ENCODE data around the gene SLC5A12.

SLC5A12 gene

DNA sequence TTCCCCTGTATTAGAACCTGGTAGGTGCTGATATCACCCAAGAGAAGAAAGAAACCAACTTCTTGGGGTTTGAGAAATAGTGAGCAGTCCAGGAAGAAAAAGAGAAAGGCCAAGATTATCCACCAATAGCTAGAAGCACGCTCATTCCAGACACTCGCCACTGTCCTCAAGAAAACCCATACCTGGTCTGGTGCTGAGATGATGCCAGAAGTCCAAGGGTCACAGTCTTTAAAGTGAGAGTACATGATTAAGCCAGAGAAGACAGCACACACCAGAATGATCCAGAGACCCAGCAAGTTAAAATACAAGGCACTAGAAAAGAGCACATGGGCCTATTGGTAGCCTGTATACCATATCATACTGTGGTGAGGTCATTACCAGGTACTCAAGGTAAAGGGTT is 23.6 kb downstream of the SLC5A12 start:
- Histone ChIP-seq H3K9ac (ENCODE audit: low read length) (no peak overlapping the region), H3K79me2 (ENCODE audit: insufficient read depth, low read length) (no peaks in the 10 kb centered on the region), H3K9me3 (ENCODE audit: insufficient read depth, low read length) (no peaks in the 10 kb centered on the region), H3K4me2 (ENCODE audit: low read depth, low read length, poor library complexity, severe bottlenecking) (no peak overlapping the region), H3F3A (ENCODE audit: insufficient read depth) (no peaks in the 10 kb centered on the region), H2AFZ (ENCODE audit: low read depth, low read length, severe bottlenecking) (no peak overlapping the region), H3K36me3 (ENCODE audit: low read length) (no peaks in the 10 kb centered on the region), H3K27ac (ENCODE audit: low read depth, low read length) (no peak overlapping the region), H3K27me3 (ENCODE audit: low read length) (no peaks in the 10 kb centered on the region), H4K20me1 (ENCODE audit: low read depth, low read length) (no peaks in the 10 kb centered on the region), H3K4me3 (ENCODE audit: insufficient read depth, low read length, poor library complexity, severe bottlenecking) (no peak overlapping the region), H3K9me2 (replicated peaks; ENCODE audit: insufficient read depth, low read length) (no peaks in the 10 kb centered on the region)
- TF ChIP-seq, protein P1, sequence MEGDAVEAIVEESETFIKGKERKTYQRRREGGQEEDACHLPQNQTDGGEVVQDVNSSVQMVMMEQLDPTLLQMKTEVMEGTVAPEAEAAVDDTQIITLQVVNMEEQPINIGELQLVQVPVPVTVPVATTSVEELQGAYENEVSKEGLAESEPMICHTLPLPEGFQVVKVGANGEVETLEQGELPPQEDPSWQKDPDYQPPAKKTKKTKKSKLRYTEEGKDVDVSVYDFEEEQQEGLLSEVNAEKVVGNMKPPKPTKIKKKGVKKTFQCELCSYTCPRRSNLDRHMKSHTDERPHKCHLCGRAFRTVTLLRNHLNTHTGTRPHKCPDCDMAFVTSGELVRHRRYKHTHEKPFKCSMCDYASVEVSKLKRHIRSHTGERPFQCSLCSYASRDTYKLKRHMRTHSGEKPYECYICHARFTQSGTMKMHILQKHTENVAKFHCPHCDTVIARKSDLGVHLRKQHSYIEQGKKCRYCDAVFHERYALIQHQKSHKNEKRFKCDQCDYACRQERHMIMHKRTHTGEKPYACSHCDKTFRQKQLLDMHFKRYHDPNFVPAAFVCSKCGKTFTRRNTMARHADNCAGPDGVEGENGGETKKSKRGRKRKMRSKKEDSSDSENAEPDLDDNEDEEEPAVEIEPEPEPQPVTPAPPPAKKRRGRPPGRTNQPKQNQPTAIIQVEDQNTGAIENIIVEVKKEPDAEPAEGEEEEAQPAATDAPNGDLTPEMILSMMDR (IDR thresholded peaks at IDR 0.05; ENCODE audit: insufficient read depth, low read length, poor library complexity, severe bottlenecking): no peak
- TF ChIP-seq EZH2phosphoT487 (conservative IDR thresholded peaks at IDR 0.05; ENCODE audit: low read length): no peak

DNA sequence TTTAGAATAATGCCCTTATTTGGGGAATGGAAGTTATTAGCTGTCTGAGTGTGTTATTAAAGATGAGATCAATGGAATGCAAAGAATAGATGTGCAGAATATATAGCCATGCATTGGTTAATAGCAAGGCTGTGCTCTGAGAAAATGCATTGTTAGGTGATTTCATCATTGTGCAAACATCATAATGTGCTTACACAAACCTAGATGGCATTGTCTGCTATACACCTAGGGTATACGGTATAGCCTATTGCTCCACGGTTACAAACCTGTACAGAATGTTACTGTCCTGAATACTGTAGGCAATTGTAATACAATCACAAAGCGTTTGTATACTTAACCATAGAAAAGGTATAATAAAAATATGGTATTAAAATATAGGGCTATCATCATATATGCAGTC is 25.5 kb downstream of the SLC5A12 start:
- no peaks in the 10 kb centered on the region for H3K79me2 ChIP-seq (ENCODE audit: insufficient read depth, low read length)
- no peak overlapping the region for H2AFZ ChIP-seq (ENCODE audit: low read depth, low read length, severe bottlenecking)
- no peaks in the 10 kb centered on the region for H3K36me3 ChIP-seq (ENCODE audit: low read length)
- no peaks in the 10 kb centered on the region for H3K9me2 ChIP-seq (replicated peaks; ENCODE audit: insufficient read depth, low read length)
- H3K4me3 ChIP-seq (ENCODE audit: insufficient read depth, low read length, poor library complexity, severe bottlenecking): no peak overlapping the region
- H4K20me1 ChIP-seq (ENCODE audit: low read depth, low read length): no peaks in the 10 kb centered on the region
- H3K9ac ChIP-seq (ENCODE audit: low read length): no peak overlapping the region
- no peaks in the 10 kb centered on the region for H3K27me3 ChIP-seq (ENCODE audit: low read length)
- H3K27ac ChIP-seq (ENCODE audit: low read depth, low read length): no peak overlapping the region
- no peak overlapping the region for H3K4me2 ChIP-seq (ENCODE audit: low read depth, low read length, poor library complexity, severe bottlenecking)
- H3F3A ChIP-seq (ENCODE audit: insufficient read depth): no peaks in the 10 kb centered on the region
- TF ChIP-seq, protein P1 (IDR thresholded peaks at IDR 0.05; ENCODE audit: insufficient read depth, low read length, poor library complexity, severe bottlenecking): no peak
- TF ChIP-seq EZH2phosphoT487 (conservative IDR thresholded peaks at IDR 0.05; ENCODE audit: low read length): no peak
- no peaks in the 10 kb centered on the region for H3K9me3 ChIP-seq (ENCODE audit: insufficient read depth, low read length)

GRCh38 chr11:26688701-26689100 is 33.2 kb downstream of the SLC5A12 start:
- Histone ChIP-seq H3F3A (ENCODE audit: insufficient read depth) (no peaks in the 10 kb centered on the region), H3K36me3 (ENCODE audit: low read length) (no peaks in the 10 kb centered on the region), H3K4me2 (ENCODE audit: low read depth, low read length, poor library complexity, severe bottlenecking) (no peak overlapping the region), H2AFZ (ENCODE audit: low read depth, low read length, severe bottlenecking) (no peak overlapping the region), H3K4me3 (ENCODE audit: insufficient read depth, low read length, poor library complexity, severe bottlenecking) (no peak overlapping the region), H3K79me2 (ENCODE audit: insufficient read depth, low read length) (no peaks in the 10 kb centered on the region), H3K9ac (ENCODE audit: low read length) (no peak overlapping the region), H3K27ac (ENCODE audit: low read depth, low read length) (no peak overlapping the region), H3K27me3 (ENCODE audit: low read length) (no peaks in the 10 kb centered on the region), H3K9me2 (replicated peaks; ENCODE audit: insufficient read depth, low read length) (no peaks in the 10 kb centered on the region), H3K9me3 (ENCODE audit: insufficient read depth, low read length) (no peaks in the 10 kb centered on the region), H4K20me1 (ENCODE audit: low read depth, low read length) (no peaks in the 10 kb centered on the region)
- no peak for TF ChIP-seq EZH2phosphoT487 (conservative IDR thresholded peaks at IDR 0.05; ENCODE audit: low read length)
- TF ChIP-seq, protein P1 (IDR thresholded peaks at IDR 0.05; ENCODE audit: insufficient read depth, low read length, poor library complexity, severe bottlenecking): no peak
